Measurements from ENCODE around the gene EYS.

EYS gene

DNA sequence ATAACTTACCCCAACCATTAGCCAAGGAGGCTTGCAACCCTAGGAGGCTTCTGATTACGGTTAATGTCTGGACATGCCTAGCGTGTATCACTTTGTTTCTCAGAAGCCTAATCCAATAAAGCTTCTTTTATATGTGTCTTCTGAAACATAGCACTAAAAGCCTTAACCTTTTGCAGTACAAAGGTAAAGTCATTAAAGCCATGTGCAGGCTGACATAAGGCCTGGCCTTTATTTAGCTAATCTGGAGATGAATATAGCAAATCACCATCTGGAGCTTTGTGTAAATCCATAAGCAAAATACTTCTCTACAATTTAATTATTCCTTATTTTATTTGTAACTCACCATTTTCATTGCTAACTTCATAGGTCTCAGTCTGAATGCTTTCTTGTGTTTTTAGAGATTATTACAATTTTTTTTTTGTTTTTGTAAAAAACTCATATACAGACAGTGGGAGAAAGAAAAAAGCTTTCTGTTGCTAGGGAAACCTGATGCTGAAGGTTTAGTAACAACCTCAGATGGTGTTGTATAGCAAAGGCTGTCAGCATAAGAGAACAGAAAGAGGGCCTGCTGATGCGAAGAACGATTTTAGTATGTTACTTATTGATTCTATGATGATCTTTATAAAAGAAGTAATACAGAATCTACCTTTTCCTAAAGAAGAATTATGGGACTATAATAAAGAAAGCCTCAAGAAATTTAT is at the start of gene EYS:
Gene EYS (minus strand): TSS at position 101 of the 701 bp plus-strand sequence. CDS start 211,816 bp downstream, outside the sequence.
- no peak for FAIRE-seq

GRCh38 chr6:65746302-65746701 is 39.3 kb upstream of the EYS start:
- no peak for FAIRE-seq

DNA sequence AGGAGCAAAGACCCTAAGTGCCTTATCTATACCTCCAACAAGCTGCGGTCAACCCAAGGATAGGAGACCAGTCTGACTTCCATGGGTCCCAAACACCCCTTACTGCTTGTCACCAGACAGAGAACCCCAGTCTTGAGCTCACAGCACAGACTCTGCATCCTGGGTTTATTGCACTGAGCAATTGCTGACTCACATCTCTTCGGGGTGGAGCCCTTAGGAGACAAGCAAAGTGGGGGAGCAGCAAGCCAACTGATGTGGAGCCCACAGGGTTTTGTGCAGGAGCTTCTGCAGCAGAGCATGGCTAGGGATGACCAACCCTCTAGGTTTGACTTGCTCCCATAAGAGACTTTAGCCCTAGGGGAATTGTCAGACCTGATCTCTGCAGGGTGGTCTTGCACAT is 38.6 kb upstream of the EYS start:
- no peak for FAIRE-seq

DNA sequence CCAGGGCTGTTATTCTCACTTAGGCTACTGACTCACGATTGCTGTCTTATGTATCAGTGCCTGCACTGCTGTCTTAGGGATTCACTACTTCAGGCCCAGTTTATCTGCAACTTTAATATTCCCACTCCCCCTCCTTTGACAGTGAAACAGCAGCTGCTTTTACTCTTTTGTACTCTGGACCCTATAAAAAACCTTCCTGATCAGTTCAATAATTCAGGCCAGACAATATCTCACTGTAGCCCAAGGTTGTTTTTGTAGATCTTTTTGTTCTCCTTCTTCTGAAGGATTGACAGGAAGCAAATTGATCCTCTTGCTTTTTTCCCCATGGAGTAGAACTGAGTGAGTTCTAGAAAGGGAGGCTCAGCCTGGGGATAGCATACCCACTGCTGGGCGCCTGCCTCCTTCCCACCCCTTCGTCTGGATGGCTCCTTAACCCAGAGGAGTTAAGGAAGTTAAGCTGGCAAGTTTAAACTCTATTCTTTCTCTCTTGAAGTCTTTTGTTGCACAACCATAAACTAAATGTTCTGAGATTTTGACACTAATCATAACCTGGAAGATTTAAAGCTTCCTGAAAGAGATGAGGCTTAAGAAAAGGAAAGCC is 22.0 kb upstream of the EYS start:
- FAIRE-seq, result no peak

GRCh38 chr6:65719101-65719500 is 12.1 kb upstream of the EYS start:
- FAIRE-seq, result no peak

DNA sequence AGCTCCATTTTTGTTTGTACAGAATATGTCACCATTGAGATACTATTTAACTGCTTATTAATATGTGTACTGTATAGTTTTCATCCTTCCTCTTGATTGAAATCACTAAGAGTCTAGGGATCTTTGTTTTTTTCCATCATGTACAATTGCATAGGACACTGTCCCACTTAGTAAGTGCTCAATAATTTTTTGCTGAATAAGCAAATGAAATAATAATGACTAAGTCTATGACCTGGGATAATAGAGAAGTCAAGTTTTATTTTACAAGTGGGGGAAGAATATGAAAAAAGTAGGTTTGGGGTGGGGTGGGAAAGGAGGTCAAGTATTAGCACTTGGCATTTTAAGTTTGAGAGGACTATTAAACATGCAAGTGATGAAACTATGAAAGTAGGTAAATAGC is 4.5 kb upstream of the EYS start:
- FAIRE-seq, result no peak

GRCh38 chr6:65709099-65709830 is 2.2 kb upstream of the EYS start:
- no peak for FAIRE-seq

- FAIRE-seq, result peak; percentile 56
These were observed 1.1 kb upstream of the EYS start for GRCh38 chr6:65708162-65708561.

DNA sequence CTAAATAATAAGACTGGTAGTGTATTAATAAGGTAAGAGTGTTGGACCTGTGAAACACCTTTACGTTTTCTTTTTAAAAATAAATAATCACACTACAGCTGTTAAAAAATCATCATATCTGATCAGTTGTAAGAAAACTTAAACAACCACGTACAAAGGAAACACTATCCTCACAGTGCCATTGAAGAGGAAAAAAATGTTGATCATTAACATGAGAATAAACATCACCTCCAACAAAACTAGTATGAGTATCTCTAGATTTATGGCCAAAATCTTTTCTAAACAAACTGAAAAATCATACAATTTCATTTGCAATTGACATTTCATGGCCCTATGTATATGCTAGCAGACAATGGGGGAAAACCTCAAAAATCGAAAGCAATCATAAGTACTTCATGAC is 590 bp downstream of the EYS start:
- FAIRE-seq, result no peak

GRCh38 chr6:65701325-65701724 is 5.7 kb downstream of the EYS start:
- no peak for FAIRE-seq

- no peak for FAIRE-seq
These were observed 6.5 kb downstream of the EYS start for GRCh38 chr6:65700561-65700960.

DNA sequence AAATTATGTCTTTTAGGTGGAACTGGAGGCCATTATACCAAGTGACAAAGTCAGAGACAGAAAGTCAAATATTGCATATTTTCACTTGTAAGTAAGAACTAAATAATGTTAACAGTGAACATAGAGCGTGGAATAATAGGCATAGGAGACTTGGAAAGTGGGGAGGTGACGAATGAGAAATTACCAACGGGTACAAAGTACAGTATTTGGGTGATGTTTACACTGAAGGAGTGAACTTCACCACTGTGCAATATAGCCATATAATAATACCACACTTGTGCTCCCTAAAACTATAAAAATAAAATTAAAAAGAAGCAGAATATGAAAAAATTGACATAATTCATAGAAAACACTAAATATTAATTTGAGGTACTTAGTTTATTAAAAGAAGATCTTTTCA is 14.9 kb downstream of the EYS start:
- FAIRE-seq, result no peak

DNA sequence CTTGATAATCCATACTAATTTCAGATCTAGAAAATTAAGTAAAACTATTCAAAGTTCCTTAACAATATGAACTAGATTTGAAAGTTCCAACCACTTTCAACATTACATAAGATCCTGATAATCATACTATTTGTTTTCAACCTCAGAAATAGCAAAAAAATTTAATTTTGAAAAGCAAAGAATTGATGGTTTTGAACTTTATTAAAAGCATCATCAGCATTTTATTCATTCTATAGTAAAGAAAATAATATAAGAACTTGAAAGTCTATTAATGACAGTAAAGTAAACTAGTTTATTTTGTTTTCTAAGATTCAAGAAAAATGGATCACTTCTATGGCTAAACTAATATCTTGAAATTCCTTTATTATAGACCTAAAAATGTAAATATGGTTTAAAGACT is 26.8 kb downstream of the EYS start:
- peak; percentile 43 for FAIRE-seq

GRCh38 chr6:65671922-65672321 is 35.1 kb downstream of the EYS start:
- FAIRE-seq, result no peak

DNA sequence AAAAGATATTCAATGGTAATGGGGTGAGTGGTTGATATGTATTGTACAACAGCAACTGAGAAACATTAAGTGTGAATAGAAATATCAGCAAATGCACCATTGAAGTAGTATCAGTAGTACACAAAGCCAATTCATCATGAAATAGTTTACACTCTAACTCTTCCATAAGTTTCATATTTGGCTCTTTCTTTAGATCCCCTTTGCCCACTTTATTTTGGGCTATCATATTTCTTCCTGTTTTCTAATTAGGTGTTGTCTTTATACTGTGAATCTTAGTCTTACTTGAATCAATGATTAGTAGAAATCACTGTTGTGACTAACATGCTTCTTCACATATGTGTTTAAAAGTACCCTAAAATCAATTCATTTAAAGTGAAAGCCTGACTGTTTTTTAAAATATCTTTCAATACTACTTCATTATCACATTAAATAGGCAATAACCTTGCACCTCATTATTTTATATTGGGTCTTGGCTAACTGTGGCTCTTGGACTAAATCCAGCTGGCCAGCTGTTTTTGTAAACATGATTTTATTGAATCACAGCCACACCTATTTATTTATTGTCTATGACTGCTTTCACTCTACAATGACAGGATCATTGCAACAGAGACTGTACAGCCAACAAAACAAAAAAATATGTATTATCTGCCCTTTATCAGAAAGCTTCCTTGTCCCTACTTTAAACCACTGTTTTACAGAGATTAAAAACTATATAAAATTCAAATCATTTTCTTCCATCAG is 38.9 kb downstream of the EYS start:
- no peak for FAIRE-seq

DNA sequence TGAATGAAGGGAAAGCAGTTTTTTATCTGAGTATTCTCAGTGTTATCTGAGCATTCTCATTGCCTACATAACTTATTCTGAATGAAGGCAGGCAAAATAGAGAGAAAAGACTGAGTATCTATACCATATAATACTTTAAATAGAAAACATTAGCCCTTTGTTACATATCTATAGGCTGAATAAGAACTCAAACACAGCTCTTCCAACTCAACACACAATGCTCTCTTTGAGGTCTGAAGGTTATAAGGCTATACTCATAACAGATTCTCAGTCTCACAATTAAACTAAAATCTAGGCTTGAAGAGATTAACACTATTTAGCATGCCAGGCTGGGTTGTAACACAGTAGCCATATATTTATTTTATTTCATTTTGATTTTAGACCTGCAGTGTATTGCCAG is 56.9 kb downstream of the EYS start:
- FAIRE-seq, result no peak

DNA sequence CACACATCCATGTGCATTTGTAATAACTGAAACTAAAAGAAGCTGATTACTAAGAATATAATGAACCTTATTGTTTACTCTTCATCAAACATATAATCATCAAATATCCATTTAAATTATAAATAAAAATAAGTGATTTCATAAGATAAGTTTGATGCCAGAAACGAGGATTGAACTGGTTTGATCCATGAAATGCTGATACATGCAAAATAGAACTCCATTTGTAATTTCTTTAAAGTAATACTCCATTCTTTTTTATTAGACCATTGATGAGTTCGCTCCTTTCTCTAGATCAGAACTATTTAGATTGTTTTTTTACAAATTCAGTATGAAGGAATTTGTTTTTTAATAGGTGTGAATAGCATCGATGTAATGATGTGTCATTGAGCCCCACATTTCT is 57.6 kb downstream of the EYS start:
- FAIRE-seq, result no peak

DNA sequence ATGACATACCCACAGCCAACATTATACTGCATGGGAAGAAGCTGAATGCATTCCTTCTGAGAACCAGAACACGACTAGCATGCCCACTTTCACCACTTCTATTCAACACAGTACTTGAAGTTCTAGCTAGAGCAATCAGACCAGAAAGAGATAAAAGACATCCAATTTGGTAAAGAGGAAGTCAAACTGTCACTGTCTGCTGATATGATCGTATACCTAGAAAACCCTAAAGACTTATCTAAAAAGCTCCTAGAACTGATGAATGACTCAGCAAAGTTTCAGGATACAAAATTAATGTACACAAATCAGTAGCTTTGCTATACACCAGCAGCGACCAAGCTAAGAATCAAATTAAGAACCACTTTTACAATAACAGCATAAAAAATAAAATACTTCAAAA is 60.5 kb downstream of the EYS start:
- FAIRE-seq, result no peak

- no peak for FAIRE-seq
These were observed 64.2 kb downstream of the EYS start for GRCh38 chr6:65642776-65643175.

DNA sequence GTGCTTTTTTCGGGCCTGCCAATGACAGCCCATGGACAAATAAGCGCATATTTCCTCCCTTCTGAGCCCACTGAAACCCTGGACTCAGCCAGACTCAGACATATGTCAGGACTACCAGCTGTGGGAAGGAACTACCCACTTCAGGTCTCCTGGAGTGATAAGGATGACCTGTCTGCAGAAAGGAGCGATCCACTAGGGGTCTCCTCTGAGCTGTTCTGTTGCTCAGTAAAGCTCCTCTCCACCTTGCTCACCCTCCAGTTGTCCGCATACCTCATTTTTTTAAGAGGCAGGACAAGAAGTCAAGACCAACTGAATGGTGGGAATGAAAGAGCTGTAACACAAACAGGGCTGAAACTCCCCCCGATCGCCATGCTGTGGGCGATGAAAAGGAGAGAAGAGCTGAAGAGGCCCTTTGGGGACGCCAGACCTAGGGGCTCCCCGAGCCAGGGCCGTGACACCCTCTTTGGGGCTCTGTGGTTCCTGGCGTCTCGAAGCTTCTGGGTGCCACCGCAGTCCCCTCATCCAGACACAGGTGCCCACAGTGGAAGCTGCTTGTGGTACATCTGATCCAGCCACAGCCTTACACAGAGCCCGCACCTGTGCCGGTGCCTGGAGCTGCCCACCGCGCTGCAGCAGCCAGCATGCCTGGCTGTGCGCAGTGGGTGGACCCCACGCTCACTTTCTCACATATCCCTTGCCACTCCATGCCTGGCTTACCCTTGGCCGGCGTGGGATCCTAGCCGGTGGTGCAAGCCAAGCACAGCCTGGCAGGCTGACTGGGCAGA is 68.8 kb downstream of the EYS start:
- no peak for FAIRE-seq

DNA sequence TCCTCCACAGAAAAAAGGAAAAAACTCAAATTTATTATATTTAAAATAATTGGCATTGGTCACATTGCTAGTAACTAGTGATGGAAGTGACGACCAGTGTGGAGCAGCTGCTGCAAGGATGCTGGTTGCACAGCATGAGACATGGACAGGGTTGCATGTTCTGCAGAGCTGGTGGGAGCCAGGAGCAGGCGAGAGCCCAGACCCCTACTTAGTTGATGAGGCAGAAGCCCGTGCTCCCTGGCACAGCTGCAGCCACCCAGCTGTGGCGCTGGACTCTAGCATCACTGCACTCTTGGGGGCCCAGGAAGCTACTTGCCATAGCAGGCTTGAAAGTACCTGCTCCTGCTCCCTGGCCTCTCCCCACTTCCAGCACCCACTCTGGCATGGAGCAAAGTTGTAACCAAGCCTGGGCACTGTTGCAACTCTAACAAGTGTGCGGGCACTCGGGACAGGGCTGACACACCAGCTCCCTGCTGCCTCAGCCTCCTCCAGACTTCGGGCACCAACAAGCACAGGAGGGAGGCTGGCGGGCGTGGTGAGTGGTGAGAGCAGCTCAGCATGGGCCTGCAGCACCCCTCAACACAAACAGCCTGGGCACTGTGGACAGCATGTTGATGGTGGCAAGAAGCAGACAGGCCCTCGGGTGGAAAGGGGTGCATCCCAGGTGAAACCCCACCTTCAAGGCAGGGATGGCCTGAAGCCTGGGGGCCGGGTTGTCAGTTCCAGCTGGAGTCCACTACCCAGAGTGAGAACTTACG is 69.6 kb downstream of the EYS start:
- FAIRE-seq, result no peak

DNA sequence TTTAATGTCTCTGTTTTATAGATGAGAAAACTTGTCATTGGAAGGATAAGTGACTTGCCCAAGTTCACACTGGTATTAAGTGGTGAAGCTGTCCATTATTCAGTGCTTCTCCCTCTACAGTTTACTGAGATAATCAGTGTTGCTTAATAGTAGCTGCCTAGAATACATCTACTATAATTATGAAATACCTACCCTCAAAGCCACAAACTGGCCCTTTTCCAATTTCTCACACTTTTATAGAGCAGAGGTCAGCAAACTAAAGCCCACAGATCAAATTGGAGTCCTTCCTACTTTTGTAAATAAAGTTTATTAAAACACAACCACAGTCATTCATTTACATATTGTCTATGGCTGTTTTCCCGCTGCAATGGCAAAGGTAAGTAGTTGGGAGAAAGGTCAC is 73.5 kb downstream of the EYS start:
- no peak for FAIRE-seq

Measured in A204.1 (cell line).